WI38 (cell line): ENCODE results near the gene GPR37.
A peak's percentile ranks its signal among the peaks of the same experiment; 100 is the strongest.

Experiments used
- H3K4me3 ChIP-seq: 2 replicates; pipeline ENCODE4 v1.5.1; 2011; ENCODE audit warnings: low read depth, mild to moderate bottlenecking, control low read depth, low read length
- TF ChIP-seq, protein P1 (sequence below): IDR thresholded peaks from 2 replicates; pipeline ENCODE4 v1.5.1; 2012; ENCODE audit warnings: low read depth, mild to moderate bottlenecking, control low read depth, low read length

Gene GPR37, protein sequence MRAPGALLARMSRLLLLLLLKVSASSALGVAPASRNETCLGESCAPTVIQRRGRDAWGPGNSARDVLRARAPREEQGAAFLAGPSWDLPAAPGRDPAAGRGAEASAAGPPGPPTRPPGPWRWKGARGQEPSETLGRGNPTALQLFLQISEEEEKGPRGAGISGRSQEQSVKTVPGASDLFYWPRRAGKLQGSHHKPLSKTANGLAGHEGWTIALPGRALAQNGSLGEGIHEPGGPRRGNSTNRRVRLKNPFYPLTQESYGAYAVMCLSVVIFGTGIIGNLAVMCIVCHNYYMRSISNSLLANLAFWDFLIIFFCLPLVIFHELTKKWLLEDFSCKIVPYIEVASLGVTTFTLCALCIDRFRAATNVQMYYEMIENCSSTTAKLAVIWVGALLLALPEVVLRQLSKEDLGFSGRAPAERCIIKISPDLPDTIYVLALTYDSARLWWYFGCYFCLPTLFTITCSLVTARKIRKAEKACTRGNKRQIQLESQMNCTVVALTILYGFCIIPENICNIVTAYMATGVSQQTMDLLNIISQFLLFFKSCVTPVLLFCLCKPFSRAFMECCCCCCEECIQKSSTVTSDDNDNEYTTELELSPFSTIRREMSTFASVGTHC

DNA sequence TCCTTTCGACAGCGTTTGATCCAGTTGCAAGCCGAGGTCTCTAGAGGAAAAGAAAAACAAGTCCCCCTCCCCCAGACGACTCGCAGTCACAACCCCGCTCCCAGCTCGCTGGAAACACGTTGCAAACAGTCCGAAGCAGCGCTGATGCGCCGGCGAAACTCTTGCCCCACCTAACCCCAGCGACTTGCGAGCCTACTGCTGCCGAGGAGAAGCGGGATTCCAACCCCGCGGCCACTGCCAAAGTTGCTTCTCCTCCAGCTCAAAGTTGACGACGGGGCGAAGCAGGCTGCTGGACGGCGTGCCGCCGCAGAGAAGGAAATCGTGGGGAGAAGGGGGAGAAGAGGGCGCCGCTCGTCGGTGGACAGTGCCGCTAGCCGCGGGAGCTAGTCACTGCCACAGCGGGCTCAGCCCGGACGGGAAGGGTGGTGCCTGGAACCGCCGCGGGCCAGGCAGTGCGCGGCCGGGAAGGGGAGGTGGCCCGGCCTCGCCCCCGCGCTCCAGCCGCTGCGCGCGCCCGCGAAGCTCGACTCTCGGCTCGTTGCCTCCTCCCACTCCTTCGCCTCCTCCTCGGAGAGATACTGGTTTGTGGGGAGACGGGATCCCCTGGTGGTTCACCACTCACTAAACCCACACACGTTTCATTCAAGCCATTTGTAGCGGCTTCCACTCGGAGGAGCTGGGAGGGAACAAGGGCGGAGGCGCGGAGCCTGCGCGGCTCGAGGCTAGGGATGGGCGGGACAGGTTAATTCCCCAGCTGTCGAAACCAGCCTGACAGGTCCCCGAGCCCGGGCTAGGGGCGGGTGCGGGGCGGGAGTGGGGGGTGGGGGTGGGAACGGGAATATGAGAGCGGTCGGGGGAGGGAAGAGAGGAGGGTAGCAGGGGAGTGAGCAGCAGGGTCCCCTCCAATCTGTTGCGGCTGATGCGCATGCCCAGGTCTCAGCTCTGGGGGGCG, at the start of gene GPR37:
TSS of gene GPR37 (minus strand) at position 392 of the 952 bp plus-strand sequence. CDS start 816 bp downstream, outside the sequence.
- TF ChIP-seq, protein P1, sequence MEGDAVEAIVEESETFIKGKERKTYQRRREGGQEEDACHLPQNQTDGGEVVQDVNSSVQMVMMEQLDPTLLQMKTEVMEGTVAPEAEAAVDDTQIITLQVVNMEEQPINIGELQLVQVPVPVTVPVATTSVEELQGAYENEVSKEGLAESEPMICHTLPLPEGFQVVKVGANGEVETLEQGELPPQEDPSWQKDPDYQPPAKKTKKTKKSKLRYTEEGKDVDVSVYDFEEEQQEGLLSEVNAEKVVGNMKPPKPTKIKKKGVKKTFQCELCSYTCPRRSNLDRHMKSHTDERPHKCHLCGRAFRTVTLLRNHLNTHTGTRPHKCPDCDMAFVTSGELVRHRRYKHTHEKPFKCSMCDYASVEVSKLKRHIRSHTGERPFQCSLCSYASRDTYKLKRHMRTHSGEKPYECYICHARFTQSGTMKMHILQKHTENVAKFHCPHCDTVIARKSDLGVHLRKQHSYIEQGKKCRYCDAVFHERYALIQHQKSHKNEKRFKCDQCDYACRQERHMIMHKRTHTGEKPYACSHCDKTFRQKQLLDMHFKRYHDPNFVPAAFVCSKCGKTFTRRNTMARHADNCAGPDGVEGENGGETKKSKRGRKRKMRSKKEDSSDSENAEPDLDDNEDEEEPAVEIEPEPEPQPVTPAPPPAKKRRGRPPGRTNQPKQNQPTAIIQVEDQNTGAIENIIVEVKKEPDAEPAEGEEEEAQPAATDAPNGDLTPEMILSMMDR = peak; percentile 73
- peak within 1 kb of the TSS; percentile 83 for H3K4me3 ChIP-seq

DNA sequence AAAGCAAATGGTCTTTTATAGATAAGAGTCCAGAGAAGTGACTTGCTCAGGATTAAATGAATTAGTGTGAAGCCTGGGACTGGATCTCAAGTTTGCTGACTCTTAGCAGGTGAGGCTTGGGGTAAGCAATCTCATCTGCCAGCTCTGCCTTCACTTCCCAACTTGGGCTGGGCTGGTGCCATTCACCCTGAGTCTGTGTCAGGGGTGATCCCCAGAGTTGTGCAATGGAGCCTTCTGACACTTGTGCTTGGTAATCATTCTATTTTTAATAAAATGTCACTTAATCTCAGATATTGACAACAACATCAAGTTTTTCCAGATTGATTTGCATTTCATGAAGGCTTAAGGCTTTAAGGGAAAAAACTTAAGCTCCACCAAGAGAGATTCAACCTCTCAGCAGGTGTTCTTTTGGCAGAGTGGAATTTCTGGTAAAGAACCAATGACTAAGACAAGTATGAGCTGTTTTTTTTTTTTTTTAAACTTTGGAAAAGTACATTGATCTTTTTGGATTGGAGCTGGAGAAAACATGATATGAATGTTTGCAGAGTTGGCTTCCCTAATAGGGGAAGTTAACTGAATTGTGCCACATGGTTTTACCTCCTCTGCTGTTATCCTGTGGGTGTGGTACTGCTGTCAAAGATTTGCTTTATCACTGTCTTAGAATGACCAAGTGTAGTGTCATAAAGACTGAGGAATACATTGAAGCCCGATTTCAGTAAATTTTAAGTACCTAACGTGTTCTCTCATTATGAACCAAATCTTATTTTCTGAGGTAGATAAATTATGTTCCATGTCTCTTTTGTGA, 48.6 kb upstream of the GPR37 start:
- TF ChIP-seq, protein P1 = no peak
- H3K4me3 ChIP-seq = no peak overlapping the region

GRCh38 chr7:124812764-124813163, 47.2 kb upstream of the GPR37 start:
- TF ChIP-seq, protein P1 = no peak
- no peak overlapping the region for H3K4me3 ChIP-seq

DNA sequence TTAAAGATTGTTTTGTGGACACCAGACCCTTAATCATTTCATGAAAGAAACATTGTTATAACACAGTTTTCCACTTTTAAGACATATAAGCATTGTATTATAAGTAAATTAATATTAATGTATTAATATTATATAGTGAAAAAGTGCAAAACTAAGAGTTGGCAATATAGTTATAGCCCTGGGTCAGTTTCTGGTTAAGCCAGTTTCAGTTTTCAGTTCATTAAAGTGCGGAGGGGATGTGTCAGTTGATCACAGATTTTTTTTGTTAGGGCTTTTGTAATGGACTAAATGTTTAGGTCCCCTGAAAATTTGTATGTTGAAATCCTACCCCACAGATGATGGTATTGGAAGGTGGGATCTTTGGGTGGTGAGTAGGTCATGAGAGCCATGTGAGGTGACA, 45.7 kb upstream of the GPR37 start:
- TF ChIP-seq, protein P1 = no peak
- H3K4me3 ChIP-seq = no peak overlapping the region

DNA sequence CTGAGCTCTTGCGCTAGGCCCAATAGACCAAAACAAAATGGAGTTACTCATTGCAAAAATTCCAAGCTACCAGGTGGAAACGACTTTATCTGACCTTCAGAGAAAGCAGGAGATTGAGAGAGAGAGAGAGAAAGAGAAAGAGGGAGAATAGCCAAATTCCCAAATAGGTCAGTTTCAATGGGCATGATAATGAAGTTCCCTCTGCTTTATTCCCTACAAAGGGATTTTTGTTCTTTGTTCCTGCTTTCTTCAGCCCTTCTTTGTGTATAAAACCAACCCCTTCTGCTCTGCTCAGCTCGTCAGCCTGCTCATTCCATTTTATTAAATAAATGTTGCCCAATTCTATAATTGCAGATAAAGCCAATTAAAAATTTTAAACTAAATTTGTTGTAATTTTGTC, 45.0 kb upstream of the GPR37 start:
- TF ChIP-seq, protein P1 = no peak
- H3K4me3 ChIP-seq = no peak overlapping the region

- TF ChIP-seq, protein P1 = no peak
- H3K4me3 ChIP-seq = no peak overlapping the region
Measured at GRCh38 chr7:124808206-124808605, 42.6 kb upstream of the GPR37 start.
